Mammary epithelial cell (primary cell): ENCODE results near the gene NUDT3.
"Not testable (repeated sequence)": the region's sequence is repeated elsewhere in the genome, so short reads cannot be mapped to it uniquely, and the experiment has no call there.

Experiments
- EZH2 ChIP-seq: IDR thresholded peaks from 2 replicates; pipeline ENCODE4 v1.6.1; 2012; ENCODE audit warnings: low read length, inconsistent platforms, borderline replicate concordance
- TF ChIP-seq, protein P1 (sequence below), 2 donors: IDR thresholded peaks in 1 of 2; conservative IDR thresholded peaks in 1 of 2; 2 replicates each; pipeline ENCODE4 v1.5.1; 2011 to 2012; ENCODE audit warnings: inconsistent platforms in 2 of 2, low read length in 2 of 2, mild to moderate bottlenecking in 2 of 2, control low read depth in 1 of 2, low read depth in 1 of 2; ENCODE audit not compliant: insufficient read depth in 1 of 2; ENCODE audit errors: extremely low read depth in 1 of 2

DNA sequence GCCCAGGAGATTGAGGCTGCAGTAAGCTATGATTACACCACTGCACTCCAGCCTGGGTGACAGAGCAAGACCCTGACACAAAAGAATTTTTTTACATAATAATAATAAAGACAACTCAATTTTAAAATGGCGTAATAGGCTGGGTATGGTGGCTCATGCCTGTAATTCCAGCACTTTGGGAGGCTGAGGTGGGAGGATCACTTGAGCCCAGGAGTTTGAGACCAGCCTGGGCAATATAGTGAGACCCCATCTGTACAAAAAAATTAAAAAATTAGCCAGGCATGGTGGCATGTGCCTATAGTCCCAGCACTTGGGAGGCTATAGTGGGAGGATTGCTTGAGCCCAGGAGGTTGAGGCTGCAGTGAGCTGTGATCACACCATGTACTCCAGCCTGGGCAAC, 15.4 kb upstream of the NUDT3 start:
- TF ChIP-seq, protein P1, sequence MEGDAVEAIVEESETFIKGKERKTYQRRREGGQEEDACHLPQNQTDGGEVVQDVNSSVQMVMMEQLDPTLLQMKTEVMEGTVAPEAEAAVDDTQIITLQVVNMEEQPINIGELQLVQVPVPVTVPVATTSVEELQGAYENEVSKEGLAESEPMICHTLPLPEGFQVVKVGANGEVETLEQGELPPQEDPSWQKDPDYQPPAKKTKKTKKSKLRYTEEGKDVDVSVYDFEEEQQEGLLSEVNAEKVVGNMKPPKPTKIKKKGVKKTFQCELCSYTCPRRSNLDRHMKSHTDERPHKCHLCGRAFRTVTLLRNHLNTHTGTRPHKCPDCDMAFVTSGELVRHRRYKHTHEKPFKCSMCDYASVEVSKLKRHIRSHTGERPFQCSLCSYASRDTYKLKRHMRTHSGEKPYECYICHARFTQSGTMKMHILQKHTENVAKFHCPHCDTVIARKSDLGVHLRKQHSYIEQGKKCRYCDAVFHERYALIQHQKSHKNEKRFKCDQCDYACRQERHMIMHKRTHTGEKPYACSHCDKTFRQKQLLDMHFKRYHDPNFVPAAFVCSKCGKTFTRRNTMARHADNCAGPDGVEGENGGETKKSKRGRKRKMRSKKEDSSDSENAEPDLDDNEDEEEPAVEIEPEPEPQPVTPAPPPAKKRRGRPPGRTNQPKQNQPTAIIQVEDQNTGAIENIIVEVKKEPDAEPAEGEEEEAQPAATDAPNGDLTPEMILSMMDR (conservative IDR thresholded peaks at IDR 0.05 in 1 of 2, IDR thresholded peaks at IDR 0.05 in 1 of 2; ENCODE audit: extremely low read depth in 1 of 2, insufficient read depth in 1 of 2, low read depth in 1 of 2, low read length in 2 of 2): not testable (repeated sequence)
- not testable (repeated sequence) for TF ChIP-seq EZH2
